PFSK-1 (cell line): ENCODE results near the gene RBM5.

Experiments
- FOXP2 ChIP-seq: optimal IDR thresholded peaks from 2 replicates; pipeline ENCODE3; 2011; ENCODE audit warnings: borderline replicate concordance, control low read depth, inconsistent platforms; ENCODE audit not compliant: insufficient read depth; ENCODE audit errors: extremely low read length, extremely low read depth
- POLR2AphosphoS5 ChIP-seq: IDR thresholded peaks from 2 replicates; pipeline ENCODE4 v1.6.1; 2012; ENCODE audit warnings: low read depth, mild to moderate bottlenecking, control low read depth, low read length, moderate library complexity
- SIN3A ChIP-seq: IDR thresholded peaks from 2 replicates; pipeline ENCODE4 v1.6.1; 2012; ENCODE audit warnings: mild to moderate bottlenecking, low read length, moderate library complexity, borderline replicate concordance; ENCODE audit not compliant: insufficient read depth
- TAF1 ChIP-seq: IDR thresholded peaks from 2 replicates; pipeline ENCODE4 v1.6.1; 2012; ENCODE audit warnings: low read length, control low read depth, borderline replicate concordance; ENCODE audit not compliant: insufficient read depth
- TF ChIP-seq, protein P1 (sequence below), 2 experiments: IDR thresholded peaks; 2 replicates each; pipeline versions ENCODE4 v1.6.1 to v1.8.0; 2011 to 2012; ENCODE audit warnings: low read depth in 2 of 2, low read length in 2 of 2, control low read depth in 1 of 2, inconsistent platforms in 1 of 2, mild to moderate bottlenecking in 1 of 2, moderate library complexity in 1 of 2; ENCODE audit not compliant: insufficient read depth in 1 of 2

The RBM5 gene

DNA sequence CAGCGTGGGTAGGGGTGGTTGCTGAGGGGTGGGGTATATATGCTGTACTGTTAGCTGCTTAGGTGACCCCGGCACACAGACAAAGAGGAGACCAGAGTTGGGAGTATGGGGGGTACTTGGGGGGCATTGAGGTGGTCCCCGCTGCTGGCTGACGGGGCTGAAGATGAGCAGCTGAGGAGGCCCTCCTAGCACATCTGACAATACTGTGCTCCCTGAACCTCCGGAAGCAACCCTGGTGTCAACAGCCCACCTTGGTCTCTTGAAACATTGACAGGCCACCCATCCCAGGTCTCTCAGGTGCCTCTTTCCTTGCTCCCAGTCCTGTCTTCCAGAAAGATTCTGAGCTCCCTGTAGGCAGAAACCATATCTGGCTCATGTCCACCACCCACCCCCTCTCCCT lies 47.2 kb downstream of the RBM5 start:
- TF ChIP-seq POLR2AphosphoS5, result no peak

DNA sequence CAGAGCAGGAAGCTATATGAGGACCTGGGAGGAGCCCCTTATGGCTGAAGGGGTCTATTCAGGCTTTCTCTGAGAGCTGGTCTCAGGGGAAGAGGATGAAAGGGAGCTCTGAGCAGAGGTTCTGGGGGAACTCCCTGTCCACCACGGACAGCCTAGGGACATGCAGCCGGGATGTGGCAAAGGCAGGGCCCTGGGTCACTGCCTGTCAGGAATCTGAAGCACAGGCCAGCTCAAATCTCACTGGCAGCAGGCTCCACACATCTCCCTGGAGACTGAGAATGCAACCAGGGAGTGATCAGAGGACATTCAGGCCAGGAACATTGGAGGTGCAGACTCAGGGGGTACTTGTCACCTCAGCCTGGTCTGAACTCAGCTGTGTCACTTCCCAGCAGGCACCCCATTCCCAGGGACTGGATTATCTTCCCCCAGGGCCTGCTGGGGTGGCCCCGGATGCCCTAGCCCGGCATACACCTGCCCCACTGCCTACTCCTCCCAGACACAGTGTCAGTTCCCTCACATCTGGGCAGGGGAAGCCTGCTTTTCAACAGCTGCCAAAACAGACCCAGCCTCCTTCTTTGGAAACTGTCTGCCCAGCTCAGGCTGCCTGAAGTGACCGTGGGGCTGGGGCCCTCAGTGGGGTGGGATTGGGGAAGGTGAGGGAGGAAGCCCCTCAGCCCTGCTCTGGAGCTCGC lies 48.1 kb downstream of the RBM5 start:
- TF ChIP-seq FOXP2, result no peak
- TF ChIP-seq POLR2AphosphoS5, result no peak
- TF ChIP-seq, protein P1, sequence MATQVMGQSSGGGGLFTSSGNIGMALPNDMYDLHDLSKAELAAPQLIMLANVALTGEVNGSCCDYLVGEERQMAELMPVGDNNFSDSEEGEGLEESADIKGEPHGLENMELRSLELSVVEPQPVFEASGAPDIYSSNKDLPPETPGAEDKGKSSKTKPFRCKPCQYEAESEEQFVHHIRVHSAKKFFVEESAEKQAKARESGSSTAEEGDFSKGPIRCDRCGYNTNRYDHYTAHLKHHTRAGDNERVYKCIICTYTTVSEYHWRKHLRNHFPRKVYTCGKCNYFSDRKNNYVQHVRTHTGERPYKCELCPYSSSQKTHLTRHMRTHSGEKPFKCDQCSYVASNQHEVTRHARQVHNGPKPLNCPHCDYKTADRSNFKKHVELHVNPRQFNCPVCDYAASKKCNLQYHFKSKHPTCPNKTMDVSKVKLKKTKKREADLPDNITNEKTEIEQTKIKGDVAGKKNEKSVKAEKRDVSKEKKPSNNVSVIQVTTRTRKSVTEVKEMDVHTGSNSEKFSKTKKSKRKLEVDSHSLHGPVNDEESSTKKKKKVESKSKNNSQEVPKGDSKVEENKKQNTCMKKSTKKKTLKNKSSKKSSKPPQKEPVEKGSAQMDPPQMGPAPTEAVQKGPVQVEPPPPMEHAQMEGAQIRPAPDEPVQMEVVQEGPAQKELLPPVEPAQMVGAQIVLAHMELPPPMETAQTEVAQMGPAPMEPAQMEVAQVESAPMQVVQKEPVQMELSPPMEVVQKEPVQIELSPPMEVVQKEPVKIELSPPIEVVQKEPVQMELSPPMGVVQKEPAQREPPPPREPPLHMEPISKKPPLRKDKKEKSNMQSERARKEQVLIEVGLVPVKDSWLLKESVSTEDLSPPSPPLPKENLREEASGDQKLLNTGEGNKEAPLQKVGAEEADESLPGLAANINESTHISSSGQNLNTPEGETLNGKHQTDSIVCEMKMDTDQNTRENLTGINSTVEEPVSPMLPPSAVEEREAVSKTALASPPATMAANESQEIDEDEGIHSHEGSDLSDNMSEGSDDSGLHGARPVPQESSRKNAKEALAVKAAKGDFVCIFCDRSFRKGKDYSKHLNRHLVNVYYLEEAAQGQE (IDR thresholded peaks at IDR 0.05; ENCODE audit: insufficient read depth in 1 of 2, low read depth in 2 of 2, low read length in 2 of 2), result no peak
- TF ChIP-seq TAF1, result no peak
- TF ChIP-seq SIN3A, result no peak

DNA sequence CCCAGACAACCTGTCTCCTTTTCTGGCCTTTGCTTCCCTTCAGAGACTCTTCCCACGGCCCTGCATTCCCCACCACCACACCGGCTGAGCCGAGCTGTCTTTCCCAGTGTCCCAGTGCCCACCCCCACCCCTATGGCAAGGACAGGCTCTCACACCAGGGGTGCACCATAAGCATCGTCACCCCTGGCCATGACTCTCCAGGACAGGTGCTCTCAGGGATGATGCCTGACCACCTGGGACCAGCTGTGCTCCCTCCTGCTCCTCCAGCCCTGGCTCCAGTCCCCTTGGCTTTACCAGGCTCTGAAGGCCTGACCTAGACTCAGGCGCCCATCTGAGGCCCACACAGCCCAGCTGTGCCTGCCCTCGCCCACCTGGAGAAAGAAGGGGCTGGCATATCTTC lies 48.8 kb downstream of the RBM5 start:
- TF ChIP-seq FOXP2 (no peak), TAF1 (no peak), POLR2AphosphoS5 (no peak), SIN3A (no peak)
- TF ChIP-seq, protein P1 (IDR thresholded peaks at IDR 0.05; ENCODE audit: insufficient read depth in 1 of 2, low read depth in 2 of 2, low read length in 2 of 2), result no peak

DNA sequence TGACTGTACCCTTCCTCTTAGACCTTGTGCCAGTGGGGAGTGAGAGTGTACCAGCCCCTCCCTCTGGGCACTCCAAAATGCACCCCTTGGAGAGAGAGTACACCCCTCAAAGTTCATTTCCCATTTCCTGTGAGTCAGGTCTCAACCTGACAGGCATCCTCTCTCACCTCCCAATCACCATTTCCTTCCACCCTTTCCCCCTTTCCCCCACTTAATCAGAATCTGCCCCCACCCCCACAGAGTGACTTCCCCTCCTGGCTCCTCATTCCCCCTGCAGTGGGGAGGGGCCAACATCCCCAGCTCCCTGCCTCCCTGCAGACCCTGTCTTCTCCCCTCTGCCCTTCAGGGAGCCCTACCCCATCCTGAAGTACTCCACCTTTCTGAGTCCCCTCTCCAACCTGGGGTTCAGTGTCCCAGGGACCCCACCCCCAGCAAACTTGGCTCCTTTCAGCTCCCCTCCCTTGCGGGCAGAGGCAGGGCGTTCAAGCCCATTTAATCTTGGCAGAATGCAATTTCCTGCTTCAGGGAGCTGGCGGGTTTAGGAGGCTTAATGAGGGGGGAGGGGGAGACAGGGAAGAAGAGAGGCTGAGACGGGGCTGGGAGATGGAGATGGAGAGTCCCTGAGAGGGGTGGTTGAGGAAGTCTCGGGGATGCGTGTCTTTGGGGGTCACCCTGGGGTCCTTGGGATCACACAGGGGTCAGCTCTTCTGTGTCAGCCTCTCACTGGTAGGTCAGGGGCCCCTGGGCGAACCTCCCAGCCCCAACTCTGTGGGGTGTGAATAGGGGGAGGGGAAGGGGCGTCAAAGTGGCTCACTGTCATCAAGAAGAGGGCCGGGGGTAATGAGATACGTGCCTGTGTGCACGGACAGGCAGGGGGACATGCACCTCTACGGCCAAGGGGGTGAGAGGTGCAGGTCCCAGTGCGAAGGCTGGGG lies 49.8 kb downstream of the RBM5 start:
- no peak for TF ChIP-seq FOXP2
- TF ChIP-seq POLR2AphosphoS5, result no peak
- TF ChIP-seq, protein P1 (IDR thresholded peaks at IDR 0.05; ENCODE audit: insufficient read depth in 1 of 2, low read depth in 2 of 2, low read length in 2 of 2), result no peak
- TF ChIP-seq SIN3A, result no peak
- no peak for TF ChIP-seq TAF1

DNA sequence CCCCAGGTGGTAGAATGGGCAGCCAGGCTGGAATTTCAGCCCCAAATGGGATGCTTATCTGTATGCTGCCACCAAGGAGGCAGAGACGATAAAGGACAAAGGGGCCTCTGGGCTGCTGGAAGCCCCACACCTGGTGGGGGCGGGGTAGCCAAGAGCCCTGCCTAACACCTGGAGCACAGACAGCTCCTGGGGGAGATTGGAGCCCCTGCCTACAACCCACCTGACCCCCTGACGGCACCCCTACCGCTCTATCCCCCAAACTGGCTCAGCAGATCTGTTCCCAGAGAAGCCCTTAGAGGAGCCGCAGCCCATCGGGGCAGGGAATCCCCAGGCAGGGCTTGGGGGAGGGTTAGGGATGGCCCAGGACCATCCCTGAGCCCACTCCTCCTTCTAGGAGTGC lies 50.6 kb downstream of the RBM5 start:
- TF ChIP-seq SIN3A (no peak), FOXP2 (no peak), POLR2AphosphoS5 (no peak), TAF1 (no peak)
- TF ChIP-seq, protein P1 (IDR thresholded peaks at IDR 0.05; ENCODE audit: insufficient read depth in 1 of 2, low read depth in 2 of 2, low read length in 2 of 2), result no peak
